Ishikawa (cell line): ENCODE data around the gene SDK2.

Experiments used
- CEBPB ChIP-seq: IDR thresholded peaks from 2 replicates; pipeline ENCODE4 v1.6.1; 2012
- EP300 ChIP-seq: IDR thresholded peaks from 2 replicates; pipeline ENCODE4 v1.6.1; 2012; ENCODE audit warnings: borderline replicate concordance
- FOXM1 ChIP-seq: IDR thresholded peaks from 2 replicates; pipeline ENCODE4 v1.6.1; 2012; ENCODE audit warnings: low read depth, borderline replicate concordance
- REST ChIP-seq: IDR thresholded peaks from 2 replicates; pipeline ENCODE4 v1.6.1; 2012; ENCODE audit warnings: low read depth, mild to moderate bottlenecking
- TAF1 ChIP-seq: IDR thresholded peaks from 2 replicates; pipeline ENCODE4 v1.6.1; 2012; ENCODE audit warnings: low read depth, mild to moderate bottlenecking
- TCF12 ChIP-seq: IDR thresholded peaks from 2 replicates; pipeline ENCODE4 v1.6.1; 2012; ENCODE audit warnings: low read depth
- ZBTB7A ChIP-seq: IDR thresholded peaks from 2 replicates; pipeline ENCODE4 v1.6.1; 2012; ENCODE audit warnings: low read depth

- TF ChIP-seq EP300 (no peak), FOXM1 (no peak), ZBTB7A (no peak), TAF1 (no peak), CEBPB (no peak), REST (no peak), TCF12 (no peak)
Measured at GRCh38 chr17:73464447-73464846, 179.8 kb downstream of the SDK2 start.
